ENCODE results near the gene TGM5.

GRCh38 chr15:43212299-43212698 lies 54.4 kb downstream of the TGM5 start:
- TF ChIP-seq CTCF (IDR thresholded peaks at IDR 0.05): no peak
- no peak for TF ChIP-seq POLR2AphosphoS5 (IDR thresholded peaks at IDR 0.05)
- no peak for TF ChIP-seq POLR2A (IDR thresholded peaks at IDR 0.05)

Data from transverse colon (tissue), 4 donors.